ENCODE results near the gene CARMIL3. TPM values are rescaled to one million over a fixed set of nuclear protein-coding genes. Genes with fewer than 3 reads are reported as not detected.

The CARMIL3 gene
- total and polyA plus RNA-seq, 2 experiments from 2014 or later: 3.7 to 11.8 TPM

DNA sequence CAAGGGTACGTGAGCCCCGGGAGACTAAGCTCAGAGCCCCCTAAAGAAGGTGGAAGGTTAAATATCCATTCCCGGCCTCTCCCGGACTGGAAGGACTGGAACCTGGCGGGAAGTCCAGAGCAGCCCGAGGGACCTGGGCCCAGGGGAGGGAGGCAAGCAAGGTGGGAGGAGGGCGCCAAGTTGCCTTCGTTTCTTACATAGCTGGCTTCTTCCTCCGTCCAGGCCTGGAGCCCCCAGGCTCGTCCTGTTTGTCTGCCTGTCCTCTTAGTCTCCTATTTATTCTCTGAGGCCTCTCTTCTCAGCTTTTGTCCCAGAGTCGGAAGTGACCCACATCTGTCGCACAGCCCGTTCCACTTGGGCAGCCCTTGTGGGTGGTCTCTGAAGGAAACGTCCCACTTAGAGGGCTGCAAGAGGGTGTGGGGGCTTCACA lies 43.0 kb downstream of the CARMIL3 start (continued):
- TF ChIP-seq EZH2phosphoT487 (IDR thresholded peaks at IDR 0.05; ENCODE audit: unreplicated experiment) (no peak), EZH2 (IDR thresholded peaks at IDR 0.05; ENCODE audit: low read depth, unreplicated experiment) (no peak), JUNB (IDR thresholded peaks at IDR 0.05; ENCODE audit: unreplicated experiment) (no peak), POLR2AphosphoS5 (IDR thresholded peaks at IDR 0.05; ENCODE audit: low read depth) (no peak), CREB1 (CRISPR knock-in tag; IDR thresholded peaks at IDR 0.05; ENCODE audit: low read depth) (no peak), ZNF114 (CRISPR knock-in tag; IDR thresholded peaks at IDR 0.05) (no peak)
- TF ChIP-seq, protein P1, sequence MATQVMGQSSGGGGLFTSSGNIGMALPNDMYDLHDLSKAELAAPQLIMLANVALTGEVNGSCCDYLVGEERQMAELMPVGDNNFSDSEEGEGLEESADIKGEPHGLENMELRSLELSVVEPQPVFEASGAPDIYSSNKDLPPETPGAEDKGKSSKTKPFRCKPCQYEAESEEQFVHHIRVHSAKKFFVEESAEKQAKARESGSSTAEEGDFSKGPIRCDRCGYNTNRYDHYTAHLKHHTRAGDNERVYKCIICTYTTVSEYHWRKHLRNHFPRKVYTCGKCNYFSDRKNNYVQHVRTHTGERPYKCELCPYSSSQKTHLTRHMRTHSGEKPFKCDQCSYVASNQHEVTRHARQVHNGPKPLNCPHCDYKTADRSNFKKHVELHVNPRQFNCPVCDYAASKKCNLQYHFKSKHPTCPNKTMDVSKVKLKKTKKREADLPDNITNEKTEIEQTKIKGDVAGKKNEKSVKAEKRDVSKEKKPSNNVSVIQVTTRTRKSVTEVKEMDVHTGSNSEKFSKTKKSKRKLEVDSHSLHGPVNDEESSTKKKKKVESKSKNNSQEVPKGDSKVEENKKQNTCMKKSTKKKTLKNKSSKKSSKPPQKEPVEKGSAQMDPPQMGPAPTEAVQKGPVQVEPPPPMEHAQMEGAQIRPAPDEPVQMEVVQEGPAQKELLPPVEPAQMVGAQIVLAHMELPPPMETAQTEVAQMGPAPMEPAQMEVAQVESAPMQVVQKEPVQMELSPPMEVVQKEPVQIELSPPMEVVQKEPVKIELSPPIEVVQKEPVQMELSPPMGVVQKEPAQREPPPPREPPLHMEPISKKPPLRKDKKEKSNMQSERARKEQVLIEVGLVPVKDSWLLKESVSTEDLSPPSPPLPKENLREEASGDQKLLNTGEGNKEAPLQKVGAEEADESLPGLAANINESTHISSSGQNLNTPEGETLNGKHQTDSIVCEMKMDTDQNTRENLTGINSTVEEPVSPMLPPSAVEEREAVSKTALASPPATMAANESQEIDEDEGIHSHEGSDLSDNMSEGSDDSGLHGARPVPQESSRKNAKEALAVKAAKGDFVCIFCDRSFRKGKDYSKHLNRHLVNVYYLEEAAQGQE (IDR thresholded peaks at IDR 0.05; ENCODE audit: unreplicated experiment): no peak
- TF ChIP-seq, protein P2, sequence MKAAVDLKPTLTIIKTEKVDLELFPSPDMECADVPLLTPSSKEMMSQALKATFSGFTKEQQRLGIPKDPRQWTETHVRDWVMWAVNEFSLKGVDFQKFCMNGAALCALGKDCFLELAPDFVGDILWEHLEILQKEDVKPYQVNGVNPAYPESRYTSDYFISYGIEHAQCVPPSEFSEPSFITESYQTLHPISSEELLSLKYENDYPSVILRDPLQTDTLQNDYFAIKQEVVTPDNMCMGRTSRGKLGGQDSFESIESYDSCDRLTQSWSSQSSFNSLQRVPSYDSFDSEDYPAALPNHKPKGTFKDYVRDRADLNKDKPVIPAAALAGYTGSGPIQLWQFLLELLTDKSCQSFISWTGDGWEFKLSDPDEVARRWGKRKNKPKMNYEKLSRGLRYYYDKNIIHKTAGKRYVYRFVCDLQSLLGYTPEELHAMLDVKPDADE (IDR thresholded peaks at IDR 0.05): no peak
- TF ChIP-seq, protein P3, sequence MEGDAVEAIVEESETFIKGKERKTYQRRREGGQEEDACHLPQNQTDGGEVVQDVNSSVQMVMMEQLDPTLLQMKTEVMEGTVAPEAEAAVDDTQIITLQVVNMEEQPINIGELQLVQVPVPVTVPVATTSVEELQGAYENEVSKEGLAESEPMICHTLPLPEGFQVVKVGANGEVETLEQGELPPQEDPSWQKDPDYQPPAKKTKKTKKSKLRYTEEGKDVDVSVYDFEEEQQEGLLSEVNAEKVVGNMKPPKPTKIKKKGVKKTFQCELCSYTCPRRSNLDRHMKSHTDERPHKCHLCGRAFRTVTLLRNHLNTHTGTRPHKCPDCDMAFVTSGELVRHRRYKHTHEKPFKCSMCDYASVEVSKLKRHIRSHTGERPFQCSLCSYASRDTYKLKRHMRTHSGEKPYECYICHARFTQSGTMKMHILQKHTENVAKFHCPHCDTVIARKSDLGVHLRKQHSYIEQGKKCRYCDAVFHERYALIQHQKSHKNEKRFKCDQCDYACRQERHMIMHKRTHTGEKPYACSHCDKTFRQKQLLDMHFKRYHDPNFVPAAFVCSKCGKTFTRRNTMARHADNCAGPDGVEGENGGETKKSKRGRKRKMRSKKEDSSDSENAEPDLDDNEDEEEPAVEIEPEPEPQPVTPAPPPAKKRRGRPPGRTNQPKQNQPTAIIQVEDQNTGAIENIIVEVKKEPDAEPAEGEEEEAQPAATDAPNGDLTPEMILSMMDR (conservative IDR thresholded peaks at IDR 0.05; ENCODE audit: low read depth in 2 of 2): no peak

DNA sequence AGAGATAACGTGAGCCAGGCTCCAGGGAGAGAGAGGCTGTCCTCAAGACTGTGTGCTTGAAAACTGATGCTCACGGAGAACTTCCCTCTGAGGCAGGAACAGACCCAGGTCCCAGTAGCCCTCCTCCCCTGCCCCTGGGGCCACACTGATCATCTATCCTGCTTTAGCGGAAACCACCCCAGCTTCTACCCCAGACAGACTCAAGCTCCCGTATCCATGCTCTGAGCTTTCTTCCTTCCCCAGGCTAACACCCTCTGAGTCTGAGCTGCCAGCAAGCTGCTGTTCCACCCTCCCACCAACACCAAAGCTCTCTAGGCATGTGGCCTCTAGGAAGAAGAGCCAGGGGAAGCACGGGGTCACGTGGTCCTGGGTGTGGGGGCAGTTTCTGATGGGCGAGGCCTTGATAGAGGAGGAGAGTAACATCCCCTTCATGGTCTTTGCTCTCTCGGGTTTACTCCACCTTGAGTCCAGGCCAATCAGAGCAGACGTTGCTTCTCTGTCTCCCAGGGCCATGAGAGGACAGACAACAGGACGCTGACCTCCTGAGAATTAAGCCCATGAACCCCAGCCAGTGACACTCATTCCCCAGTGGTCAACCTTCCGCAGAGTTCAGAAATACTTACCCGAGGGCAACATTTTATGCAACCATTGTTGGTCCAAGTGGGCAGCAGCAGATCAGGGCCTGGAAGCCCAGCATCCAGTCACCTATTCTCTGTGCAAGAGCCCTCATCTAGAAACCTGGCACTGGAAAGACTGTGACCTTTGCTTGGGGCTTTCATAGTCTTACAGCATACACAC lies 43.7 kb downstream of the CARMIL3 start:
- Histone ChIP-seq H2AFZ (no peak overlapping the region), H3F3A (replicated peaks; ENCODE audit: low read depth) (peaks cover 15% of the 10 kb centered on the region), H3K4me2 (peak overlapping the region; percentile 100), H4K20me1 (replicated peaks; ENCODE audit: insufficient read depth) (peaks cover 5% of the 10 kb centered on the region; the same call in 1 of the 2 replicates), H3K4me1 (ENCODE audit: insufficient read depth) (peaks cover 18% of the 10 kb centered on the region), H3K79me2 (replicated peaks; ENCODE audit: insufficient read depth) (peaks cover 22% of the 10 kb centered on the region), H3K4me3 (peak overlapping the region; percentile 100), H3K27ac (ENCODE audit: low read depth) (peak overlapping the region; percentile 97), H3K27me3 (ENCODE audit: insufficient read depth) (no peaks in the 10 kb centered on the region), H3K36me3 (ENCODE audit: insufficient read depth) (peaks cover 4% of the 10 kb centered on the region), H3K9me2 (ENCODE audit: insufficient read depth) (peaks cover 8% of the 10 kb centered on the region)
- H3K9me3 Mint-ChIP-seq: peaks cover 3% of the 10 kb centered on the region; the same call in 2 of the 3 replicates
- peaks cover 63% of the 10 kb centered on the region for H3K36me3 Mint-ChIP-seq (ENCODE audit: low read depth)
- DNase-seq (ENCODE audit: low spot score) (peak; percentile 80), ATAC-seq (peak; percentile 46)
- peaks cover 29% of the 10 kb centered on the region for H3K4me1 Mint-ChIP-seq
- peak overlapping the region; percentile 100 for H3K4me3 Mint-ChIP-seq
- peak overlapping the region; percentile 96 for H3K27ac Mint-ChIP-seq
- H3K27me3 Mint-ChIP-seq (ENCODE audit: insufficient read depth, low read depth, poor library complexity): peaks cover 24% of the 10 kb centered on the region
- TF ChIP-seq ZNF331 (CRISPR knock-in tag; IDR thresholded peaks at IDR 0.05; ENCODE audit: low read depth): no peak
- no peak for TF ChIP-seq ZNF114 (CRISPR knock-in tag; IDR thresholded peaks at IDR 0.05)
- TF ChIP-seq, protein P4, sequence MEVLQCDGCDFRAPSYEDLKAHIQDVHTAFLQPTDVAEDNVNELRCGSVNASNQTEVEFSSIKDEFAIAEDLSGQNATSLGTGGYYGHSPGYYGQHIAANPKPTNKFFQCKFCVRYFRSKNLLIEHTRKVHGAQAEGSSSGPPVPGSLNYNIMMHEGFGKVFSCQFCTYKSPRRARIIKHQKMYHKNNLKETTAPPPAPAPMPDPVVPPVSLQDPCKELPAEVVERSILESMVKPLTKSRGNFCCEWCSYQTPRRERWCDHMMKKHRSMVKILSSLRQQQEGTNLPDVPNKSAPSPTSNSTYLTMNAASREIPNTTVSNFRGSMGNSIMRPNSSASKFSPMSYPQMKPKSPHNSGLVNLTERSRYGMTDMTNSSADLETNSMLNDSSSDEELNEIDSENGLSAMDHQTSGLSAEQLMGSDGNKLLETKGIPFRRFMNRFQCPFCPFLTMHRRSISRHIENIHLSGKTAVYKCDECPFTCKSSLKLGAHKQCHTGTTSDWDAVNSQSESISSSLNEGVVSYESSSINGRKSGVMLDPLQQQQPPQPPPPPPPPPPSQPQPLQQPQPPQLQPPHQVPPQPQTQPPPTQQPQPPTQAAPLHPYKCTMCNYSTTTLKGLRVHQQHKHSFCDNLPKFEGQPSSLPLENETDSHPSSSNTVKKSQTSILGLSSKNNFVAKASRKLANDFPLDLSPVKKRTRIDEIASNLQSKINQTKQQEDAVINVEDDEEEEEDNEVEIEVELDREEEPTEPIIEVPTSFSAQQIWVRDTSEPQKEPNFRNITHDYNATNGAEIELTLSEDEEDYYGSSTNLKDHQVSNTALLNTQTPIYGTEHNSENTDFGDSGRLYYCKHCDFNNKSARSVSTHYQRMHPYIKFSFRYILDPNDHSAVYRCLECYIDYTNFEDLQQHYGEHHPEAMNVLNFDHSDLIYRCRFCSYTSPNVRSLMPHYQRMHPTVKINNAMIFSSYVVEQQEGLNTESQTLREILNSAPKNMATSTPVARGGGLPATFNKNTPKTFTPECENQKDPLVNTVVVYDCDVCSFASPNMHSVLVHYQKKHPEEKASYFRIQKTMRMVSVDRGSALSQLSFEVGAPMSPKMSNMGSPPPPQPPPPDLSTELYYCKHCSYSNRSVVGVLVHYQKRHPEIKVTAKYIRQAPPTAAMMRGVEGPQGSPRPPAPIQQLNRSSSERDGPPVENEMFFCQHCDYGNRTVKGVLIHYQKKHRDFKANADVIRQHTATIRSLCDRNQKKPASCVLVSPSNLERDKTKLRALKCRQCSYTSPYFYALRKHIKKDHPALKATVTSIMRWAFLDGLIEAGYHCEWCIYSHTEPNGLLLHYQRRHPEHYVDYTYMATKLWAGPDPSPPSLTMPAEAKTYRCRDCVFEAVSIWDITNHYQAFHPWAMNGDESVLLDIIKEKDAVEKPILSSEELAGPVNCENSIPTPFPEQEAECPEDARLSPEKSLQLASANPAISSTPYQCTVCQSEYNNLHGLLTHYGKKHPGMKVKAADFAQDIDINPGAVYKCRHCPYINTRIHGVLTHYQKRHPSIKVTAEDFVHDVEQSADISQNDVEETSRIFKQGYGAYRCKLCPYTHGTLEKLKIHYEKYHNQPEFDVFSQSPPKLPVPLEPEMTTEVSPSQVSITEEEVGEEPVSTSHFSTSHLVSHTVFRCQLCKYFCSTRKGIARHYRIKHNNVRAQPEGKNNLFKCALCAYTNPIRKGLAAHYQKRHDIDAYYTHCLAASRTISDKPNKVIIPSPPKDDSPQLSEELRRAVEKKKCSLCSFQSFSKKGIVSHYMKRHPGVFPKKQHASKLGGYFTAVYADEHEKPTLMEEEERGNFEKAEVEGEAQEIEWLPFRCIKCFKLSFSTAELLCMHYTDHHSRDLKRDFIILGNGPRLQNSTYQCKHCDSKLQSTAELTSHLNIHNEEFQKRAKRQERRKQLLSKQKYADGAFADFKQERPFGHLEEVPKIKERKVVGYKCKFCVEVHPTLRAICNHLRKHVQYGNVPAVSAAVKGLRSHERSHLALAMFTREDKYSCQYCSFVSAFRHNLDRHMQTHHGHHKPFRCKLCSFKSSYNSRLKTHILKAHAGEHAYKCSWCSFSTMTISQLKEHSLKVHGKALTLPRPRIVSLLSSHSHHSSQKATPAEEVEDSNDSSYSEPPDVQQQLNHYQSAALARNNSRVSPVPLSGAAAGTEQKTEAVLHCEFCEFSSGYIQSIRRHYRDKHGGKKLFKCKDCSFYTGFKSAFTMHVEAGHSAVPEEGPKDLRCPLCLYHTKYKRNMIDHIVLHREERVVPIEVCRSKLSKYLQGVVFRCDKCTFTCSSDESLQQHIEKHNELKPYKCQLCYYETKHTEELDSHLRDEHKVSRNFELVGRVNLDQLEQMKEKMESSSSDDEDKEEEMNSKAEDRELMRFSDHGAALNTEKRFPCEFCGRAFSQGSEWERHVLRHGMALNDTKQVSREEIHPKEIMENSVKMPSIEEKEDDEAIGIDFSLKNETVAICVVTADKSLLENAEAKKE (CRISPR knock-in tag; IDR thresholded peaks at IDR 0.05): no peak
- no peak for TF ChIP-seq NANOG (IDR thresholded peaks at IDR 0.05; ENCODE audit: borderline replicate concordance)
